GM12878 (cell line): ENCODE measurements around the gene TBC1D22B. TPM values are rescaled to one million over a fixed set of nuclear protein-coding genes. Genes with fewer than 3 reads are reported as not detected.

Source experiments
- ATAC-seq: fragments of 200-7000 bp; cut with Tn5 transposase; 3 replicates; pipeline ENCODE4 v1.9.1; 2020; ENCODE audit warnings: mild to moderate bottlenecking, moderate library complexity
- BruUV-seq: library from RNA; stranded (reverse); fragments of 400-500 nt; replicated peaks from 2 replicates; lab custom pipeline; 2021; lab: Mats Ljungman, UMichigan
- CTCF ChIA-PET: fragments of 300-600 bp; sonication (Branson Sonifier 250); formaldehyde crosslinking; extraction: SDS; loops from one replicate; lab custom pipeline; 2021; ENCODE audit warnings: inconsistent platforms; lab: Yijun Ruan, JAX
- POLR2A ChIA-PET: fragments of 350-600 bp; formaldehyde crosslinking; extraction: SDS; loops from one replicate; lab custom pipeline; 2021; ENCODE audit warnings: inconsistent platforms; lab: Charles Lee
- RAD21 ChIA-PET: fragments of 300-600 bp; sonication (Branson Sonifier 250); formaldehyde crosslinking; loops from one replicate; lab custom pipeline; 2023; ENCODE audit warnings: antibody characterized with exemption; ENCODE audit not compliant: unreplicated experiment; lab: Charles Lee
- SMC1A ChIA-PET: fragments of 300-600 bp; sonication (Branson Sonifier 250); formaldehyde crosslinking; loops from one replicate; lab custom pipeline; 2023; ENCODE audit not compliant: unreplicated experiment, uncharacterized antibody; lab: Charles Lee
- DNase-seq: peaks from one replicate; pipeline ENCODE4 v3.0.0-alpha.2; 2011; ENCODE audit warnings: low read depth, low spot score
- FAIRE-seq: peaks from 3 replicates; lab custom pipeline; 2011; peaks lifted over from hg19 to GRCh38; lab: Jason Lieb, UNC
- H2AFZ ChIP-seq: 2 replicates; pipeline ENCODE4 v1.6.0; 2011; ENCODE audit warnings: low read depth, low read length, control low read depth; ENCODE audit not compliant: control insufficient read depth
- H3K27ac ChIP-seq: 2 replicates; pipeline ENCODE4 v1.5.1; 2011; ENCODE audit warnings: control low read depth; ENCODE audit not compliant: control insufficient read depth, insufficient read depth
- H3K27me3 ChIP-seq, 2 experiments: replicated peaks in 1 of 2; 2 replicates each; pipeline versions ENCODE4 v1.6.0 to v1.6.1; 2011; ENCODE audit warnings: low read length in 1 of 2; ENCODE audit not compliant: control insufficient read depth in 2 of 2, insufficient read depth in 2 of 2
- H3K36me3 ChIP-seq, 2 experiments: 2 replicates each; pipeline ENCODE4 v1.5.1; 2011; ENCODE audit warnings: low read length in 1 of 2; ENCODE audit not compliant: control insufficient read depth in 2 of 2, insufficient read depth in 2 of 2
- H3K4me1 ChIP-seq: 2 replicates; pipeline ENCODE4 v1.6.1; 2011; ENCODE audit warnings: mild to moderate bottlenecking, low read length, moderate library complexity, mixed read lengths; ENCODE audit not compliant: control insufficient read depth, insufficient read depth
- H3K4me2 ChIP-seq: 2 replicates; pipeline ENCODE4 v1.6.0; 2011; ENCODE audit warnings: control low read depth; ENCODE audit not compliant: control insufficient read depth, insufficient read depth
- H3K4me3 ChIP-seq: fragments of 200-600 bp; sonication (generic); 2 replicates; pipeline ENCODE4 v1.5.1; 2016
- H3K79me2 ChIP-seq: 2 replicates; pipeline ENCODE4 v1.6.0; 2011; ENCODE audit warnings: low read length; ENCODE audit not compliant: control insufficient read depth, insufficient read depth
- H3K9ac ChIP-seq: 2 replicates; pipeline ENCODE4 v1.8.0; 2011; ENCODE audit warnings: low read length, control low read depth, mixed read lengths; ENCODE audit not compliant: control insufficient read depth, insufficient read depth
- H3K9me3 ChIP-seq: replicated peaks from 3 replicates; pipeline ENCODE4 v1.5.1; 2011; ENCODE audit warnings: mild to moderate bottlenecking, low read length; ENCODE audit not compliant: control insufficient read depth, insufficient read depth
- H4K20me1 ChIP-seq: 2 replicates; pipeline ENCODE4 v1.6.0; 2011; ENCODE audit not compliant: control insufficient read depth, insufficient read depth
- ASH2L ChIP-seq: fragments of 300-600, 200-600 bp; sonication (generic); IDR thresholded peaks from 2 replicates; pipeline ENCODE4 v1.6.1; 2017; ENCODE audit warnings: low read depth, mild to moderate bottlenecking, borderline replicate concordance
- EP300 ChIP-seq, 2 experiments: fragments of 150-350 bp in 1 of 2; IDR thresholded peaks; 2 replicates each; pipeline ENCODE4 v1.6.1; 2011 to 2012; ENCODE audit warnings: low read depth in 2 of 2, low read length in 2 of 2, borderline replicate concordance in 1 of 2, improper control_type of control experiment in 1 of 2, inconsistent platforms in 1 of 2; ENCODE audit not compliant: control insufficient read depth in 1 of 2
- IKZF1 ChIP-seq: fragments of 450-650 bp; conservative IDR thresholded peaks from 2 replicates; pipeline ENCODE4 v1.6.1; 2017; ENCODE audit warnings: antibody characterized with exemption, mild to moderate bottlenecking
- MEF2A ChIP-seq: IDR thresholded peaks from 2 replicates; pipeline ENCODE4 v1.6.1; 2011; ENCODE audit warnings: low read depth, mild to moderate bottlenecking, low read length, moderate library complexity; ENCODE audit not compliant: insufficient read depth
- MEF2B ChIP-seq: fragments of 450-650 bp; IDR thresholded peaks from 2 replicates; pipeline ENCODE4 v1.6.1; 2018; ENCODE audit warnings: mild to moderate bottlenecking, moderate library complexity; ENCODE audit not compliant: partially characterized antibody, poor library complexity, severe bottlenecking
- MTA2 ChIP-seq: fragments of 450-650 bp; IDR thresholded peaks from 2 replicates; pipeline ENCODE4 v1.6.1; 2016; ENCODE audit warnings: low read depth, mild to moderate bottlenecking, moderate library complexity
- RELB ChIP-seq: fragments of 450-650 bp; IDR thresholded peaks from 2 replicates; pipeline ENCODE4 v1.6.1; 2017; ENCODE audit warnings: low read depth, mild to moderate bottlenecking, moderate library complexity
- SPI1 ChIP-seq: IDR thresholded peaks from 2 replicates; pipeline ENCODE4 v1.6.1; 2011; ENCODE audit warnings: low read depth, mild to moderate bottlenecking, low read length, moderate library complexity, borderline replicate concordance; ENCODE audit not compliant: insufficient read depth
- STAT3 ChIP-seq: IDR thresholded peaks from 2 replicates; pipeline ENCODE4 v1.6.1; 2011; ENCODE audit warnings: low read depth, low read length, improper control_type of control experiment
- in situ Hi-C: fragments of 300-500 bp; cut with MboI; formaldehyde crosslinking; loops from 9 replicates; pipeline ENCODE4 v1.14.3; 2018; ENCODE audit warnings: mixed read lengths
- intact Hi-C: fragments of 100-400 bp; cut with micrococcal nuclease; formaldehyde crosslinking; loops from one replicate; pipeline ENCODE4 v1.14.2; 2022; ENCODE audit not compliant: unreplicated experiment
- polyA plus RNA-seq, 11 experiments: library from polyadenylated mRNA; depleted of rRNA in 4 of 11; unstranded in 6 of 11; stranded (reverse) in 5 of 11; fragments of >200 nt; fragmentation: Nextera tagmentation in 4 of 11; fragmentation: Illumina TruSeq in 1 of 11; extraction: Ambion mirVana in 4 of 11; extraction: Trizol in 1 of 11; gene quantifications; 1 replicate in 1 of 11; 2 replicates in 10 of 11; pipeline versions ENCODE4 v1.2.1 to v1.2.3, GENCODE V29; 2011 to 2016; ENCODE audit warnings: inconsistent platforms in 2 of 11, missing spikeins in 2 of 11, low read depth in 1 of 11
- total RNA-seq, 4 experiments: library from RNA; depleted of rRNA in 3 of 4; stranded (reverse); fragments of >200 nt in 3 of 4; fragmentation: Illumina TruSeq in 1 of 4; extraction: Trizol in 1 of 4; gene quantifications; 2 replicates each; pipeline versions ENCODE4 v1.2.1 to v1.2.3, GENCODE V29; 2013 to 2021
- TF ChIP-seq, protein P1 (sequence below): IDR thresholded peaks from 2 replicates; pipeline ENCODE4 v1.6.1; 2011; ENCODE audit warnings: borderline replicate concordance, low read depth, mild to moderate bottlenecking, moderate library complexity, low read length; ENCODE audit not compliant: insufficient read depth, poor library complexity, severe bottlenecking
- TF ChIP-seq, protein P2 (sequence below): IDR thresholded peaks from 2 replicates; pipeline ENCODE4 v1.6.1; 2011; ENCODE audit warnings: low read depth, mild to moderate bottlenecking, low read length, moderate library complexity, borderline replicate concordance; ENCODE audit errors: extremely low read depth
- TF ChIP-seq, protein P3 (sequence below): IDR thresholded peaks from 2 replicates; pipeline ENCODE4 v1.6.1; 2012; ENCODE audit warnings: low read depth, low read length, improper control_type of control experiment

The TBC1D22B gene
- total and polyA plus RNA-seq, 10 of the 15 experiments (the other 5 are each of a cell fraction or from before 2014, with no cell fraction given) = 3.4 to 18.7 (median 14.1) TPM

GRCh38 chr6:37320646-37321045 is 63.1 kb downstream of the TBC1D22B start (continued):
- TF ChIP-seq, protein P1, sequence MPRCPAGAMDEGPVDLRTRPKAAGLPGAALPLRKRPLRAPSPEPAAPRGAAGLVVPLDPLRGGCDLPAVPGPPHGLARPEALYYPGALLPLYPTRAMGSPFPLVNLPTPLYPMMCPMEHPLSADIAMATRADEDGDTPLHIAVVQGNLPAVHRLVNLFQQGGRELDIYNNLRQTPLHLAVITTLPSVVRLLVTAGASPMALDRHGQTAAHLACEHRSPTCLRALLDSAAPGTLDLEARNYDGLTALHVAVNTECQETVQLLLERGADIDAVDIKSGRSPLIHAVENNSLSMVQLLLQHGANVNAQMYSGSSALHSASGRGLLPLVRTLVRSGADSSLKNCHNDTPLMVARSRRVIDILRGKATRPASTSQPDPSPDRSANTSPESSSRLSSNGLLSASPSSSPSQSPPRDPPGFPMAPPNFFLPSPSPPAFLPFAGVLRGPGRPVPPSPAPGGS = no peak

- TF ChIP-seq SPI1 = no peak
- TF ChIP-seq IKZF1 = no peak
- TF ChIP-seq, protein P2, sequence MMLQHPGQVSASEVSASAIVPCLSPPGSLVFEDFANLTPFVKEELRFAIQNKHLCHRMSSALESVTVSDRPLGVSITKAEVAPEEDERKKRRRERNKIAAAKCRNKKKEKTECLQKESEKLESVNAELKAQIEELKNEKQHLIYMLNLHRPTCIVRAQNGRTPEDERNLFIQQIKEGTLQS = no peak
- TF ChIP-seq STAT3 = no peak
- no peak for TF ChIP-seq ASH2L
- TF ChIP-seq, protein P3, sequence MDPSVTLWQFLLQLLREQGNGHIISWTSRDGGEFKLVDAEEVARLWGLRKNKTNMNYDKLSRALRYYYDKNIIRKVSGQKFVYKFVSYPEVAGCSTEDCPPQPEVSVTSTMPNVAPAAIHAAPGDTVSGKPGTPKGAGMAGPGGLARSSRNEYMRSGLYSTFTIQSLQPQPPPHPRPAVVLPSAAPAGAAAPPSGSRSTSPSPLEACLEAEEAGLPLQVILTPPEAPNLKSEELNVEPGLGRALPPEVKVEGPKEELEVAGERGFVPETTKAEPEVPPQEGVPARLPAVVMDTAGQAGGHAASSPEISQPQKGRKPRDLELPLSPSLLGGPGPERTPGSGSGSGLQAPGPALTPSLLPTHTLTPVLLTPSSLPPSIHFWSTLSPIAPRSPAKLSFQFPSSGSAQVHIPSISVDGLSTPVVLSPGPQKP = no peak
- no peak for TF ChIP-seq RELB
- no peak for TF ChIP-seq MTA2
- TF ChIP-seq, protein P1 = no peak
- no peak for TF ChIP-seq MEF2A
- no peak for TF ChIP-seq MEF2B
- no peak for TF ChIP-seq EP300 (IDR thresholded peaks at IDR 0.05; ENCODE audit: borderline replicate concordance in 1 of 2, control insufficient read depth in 1 of 2, low read depth in 2 of 2, low read length in 2 of 2)
- SMC1A ChIA-PET = interaction anchor here (1.6 kb wide), 1 partner anchor 244 kb away, joined by 3 read pairs; no protein-coding TSS in a partner anchor
- Histone ChIP-seq H3K4me3 (no peak overlapping the region), H3K4me1 (peaks cover 14% of the 10 kb centered on the region), H3K4me2 (no peak overlapping the region), H3K9me3 (no peaks in the 10 kb centered on the region), H3K79me2 (no peaks in the 10 kb centered on the region), H3K27ac (no peak overlapping the region), H2AFZ (no peak overlapping the region), H4K20me1 (no peaks in the 10 kb centered on the region), H3K27me3 (no peaks in the 10 kb centered on the region), H3K9ac (no peak overlapping the region), H3K36me3 (peaks cover 4 to 25% of the 10 kb centered on the region in 2 experiments)
- POLR2A ChIA-PET = interaction anchor here (1.1 kb wide), 1 partner anchor 14 kb away, joined by 3 read pairs; no protein-coding TSS in a partner anchor
- FAIRE-seq (no peak), ATAC-seq (no peak), DNase-seq (no peak)
- in situ Hi-C loops (loop anchor here (5.0 kb wide), 1 partner anchor 371 kb away; no protein-coding TSS in a partner anchor), intact Hi-C loops (loop anchor here (10.0 kb wide), 1 partner anchor 244 kb away; no protein-coding TSS in a partner anchor)
- CTCF ChIA-PET = interaction anchor here (0.7 to 8.8 kb wide), 2 partner anchors 17 to 586 kb away, joined by 3 to 112 read pairs; no protein-coding TSS in a partner anchor
- RAD21 ChIA-PET = no interaction called here
- no TSS peak for BruUV-seq
Observed at GRCh38 chr6:37321101-37321500, 63.5 kb downstream of the TBC1D22B start.
